HG03175 (cell line): Measurements from ENCODE around the gene CLEC20A.

Experiments
- ATAC-seq: cut with Tn5 transposase; IDR thresholded peaks from one replicate; pipeline ENCODE4 v1.9.1; 2021; ENCODE audit warnings: mild to moderate bottlenecking, moderate library complexity; ENCODE audit not compliant: unreplicated experiment

CLEC20A gene

DNA sequence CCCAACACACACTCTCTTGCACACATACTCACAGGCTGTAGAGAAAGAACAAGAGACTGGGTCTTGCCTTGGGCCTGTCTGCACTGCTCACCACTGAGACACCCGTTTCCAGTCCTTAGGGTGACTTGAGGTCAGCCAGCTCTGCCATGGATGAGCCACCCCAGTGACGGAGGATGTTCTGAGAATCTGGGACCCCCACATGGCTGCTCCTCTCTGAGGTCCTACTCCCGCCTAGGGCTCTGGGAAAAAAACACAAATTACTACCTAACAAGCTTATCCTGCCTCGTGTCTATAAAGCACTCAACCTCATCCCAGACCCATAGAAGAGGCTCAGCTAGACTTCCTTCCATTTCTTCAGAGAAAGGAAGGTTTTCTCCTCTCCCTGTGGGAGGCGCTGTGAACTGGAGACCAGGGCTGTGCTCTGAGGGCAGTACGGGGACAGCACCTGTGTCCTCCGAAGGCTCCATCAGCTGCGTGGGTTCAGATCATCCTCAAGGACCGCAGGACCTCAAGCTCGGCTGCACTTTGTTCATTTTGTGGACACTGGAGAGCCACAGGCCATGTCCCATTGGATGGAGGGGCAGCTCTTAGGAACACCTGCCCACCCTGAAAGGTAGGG, 4.3 kb upstream of the CLEC20A start:
- peak; percentile 9 for ATAC-seq

DNA sequence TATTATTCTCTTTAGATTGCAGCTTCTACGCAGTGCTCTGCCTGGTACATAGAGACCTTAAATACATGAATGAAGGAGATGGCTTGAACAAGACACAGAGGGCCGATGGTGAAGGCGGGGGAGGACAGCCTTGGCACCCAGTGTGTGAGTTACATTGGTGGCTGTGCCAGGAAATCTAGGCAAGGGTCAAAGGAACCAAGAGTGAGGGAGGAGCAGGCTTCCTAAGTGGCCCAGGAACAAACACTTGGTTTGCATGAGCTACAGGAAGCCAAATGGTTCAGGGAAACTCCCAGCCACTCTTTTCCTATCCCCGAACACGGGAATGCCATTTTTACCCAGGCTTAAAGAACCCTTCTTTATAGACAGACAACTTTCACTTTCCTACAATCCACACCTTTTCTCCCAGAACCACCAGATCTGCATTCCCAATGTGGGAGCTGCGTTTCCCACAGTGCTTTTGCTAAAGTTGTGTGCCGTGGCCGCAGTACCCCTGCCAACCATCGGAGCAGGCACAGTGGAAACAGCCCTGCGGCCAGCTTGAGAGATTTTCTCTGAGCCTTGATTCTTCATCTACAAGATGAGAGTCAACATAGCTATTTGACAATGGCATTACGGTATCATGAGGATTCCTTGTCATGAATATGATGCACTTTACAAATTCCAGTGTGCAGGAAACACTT, 3.5 kb upstream of the CLEC20A start:
- ATAC-seq = no peak

DNA sequence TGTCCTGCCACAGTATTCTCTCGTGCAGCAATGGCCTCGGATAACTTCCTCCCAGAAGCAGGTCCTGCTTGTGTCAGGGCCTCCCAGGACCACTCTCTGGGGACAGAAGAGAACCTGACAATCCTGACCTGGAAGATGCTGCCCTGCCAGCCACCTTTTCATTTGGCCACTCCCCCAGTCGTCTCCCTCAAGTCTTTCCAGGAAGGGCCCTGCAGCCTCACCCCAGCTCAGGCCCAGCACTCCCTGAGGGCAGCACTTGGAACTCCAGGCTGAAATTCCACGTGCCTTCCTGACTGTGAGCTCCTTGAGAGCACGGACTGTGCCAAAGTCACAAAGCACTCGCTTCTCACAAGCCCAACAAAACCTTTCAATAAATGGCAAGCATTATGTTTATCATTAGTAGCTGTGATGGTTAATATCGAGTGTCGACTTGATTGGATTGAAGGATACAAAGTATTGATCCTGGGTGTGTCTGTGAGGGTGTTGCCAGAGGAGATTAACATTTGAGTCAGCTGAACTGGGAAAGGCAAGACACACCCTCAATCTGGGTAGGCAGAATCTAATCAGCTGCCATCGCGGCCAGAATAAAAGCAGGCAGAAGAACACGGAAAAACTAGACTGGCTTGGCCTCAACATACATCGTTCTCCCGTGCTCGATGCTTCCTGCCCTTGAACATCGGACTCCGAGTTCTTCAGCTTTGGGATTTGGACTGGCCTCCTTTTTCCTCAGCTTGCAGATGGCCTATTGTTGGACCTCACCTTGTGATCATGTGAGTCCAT, 2.3 kb upstream of the CLEC20A start:
- no peak for ATAC-seq

DNA sequence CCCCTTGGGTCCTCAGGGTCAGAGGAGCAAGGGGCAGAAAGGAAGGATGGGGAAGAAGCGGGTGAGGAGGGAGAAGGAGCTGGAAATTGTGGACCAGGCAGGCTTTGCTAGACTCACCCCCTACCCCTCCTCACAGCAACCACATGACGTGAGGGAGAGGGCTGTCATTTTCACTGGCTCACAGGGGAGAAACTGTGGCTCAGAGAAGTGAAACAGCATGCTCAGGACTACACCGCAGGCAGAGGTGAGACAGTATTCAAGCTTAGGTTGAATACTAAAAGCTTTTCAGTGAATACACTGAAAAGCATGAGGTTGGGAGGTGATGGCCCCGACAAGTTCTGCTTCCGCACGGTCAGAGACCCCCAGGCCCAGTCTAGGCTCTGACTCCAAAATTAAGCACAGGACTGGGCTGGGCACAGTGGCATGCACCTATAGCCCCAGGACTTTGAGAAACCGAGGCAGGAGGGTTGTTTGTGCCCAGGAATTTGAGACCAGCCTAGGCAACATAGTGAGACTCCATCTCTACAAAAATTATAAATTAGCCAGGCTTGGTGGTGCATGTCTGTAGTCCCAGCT, 1.2 kb upstream of the CLEC20A start:
- no peak for ATAC-seq

DNA sequence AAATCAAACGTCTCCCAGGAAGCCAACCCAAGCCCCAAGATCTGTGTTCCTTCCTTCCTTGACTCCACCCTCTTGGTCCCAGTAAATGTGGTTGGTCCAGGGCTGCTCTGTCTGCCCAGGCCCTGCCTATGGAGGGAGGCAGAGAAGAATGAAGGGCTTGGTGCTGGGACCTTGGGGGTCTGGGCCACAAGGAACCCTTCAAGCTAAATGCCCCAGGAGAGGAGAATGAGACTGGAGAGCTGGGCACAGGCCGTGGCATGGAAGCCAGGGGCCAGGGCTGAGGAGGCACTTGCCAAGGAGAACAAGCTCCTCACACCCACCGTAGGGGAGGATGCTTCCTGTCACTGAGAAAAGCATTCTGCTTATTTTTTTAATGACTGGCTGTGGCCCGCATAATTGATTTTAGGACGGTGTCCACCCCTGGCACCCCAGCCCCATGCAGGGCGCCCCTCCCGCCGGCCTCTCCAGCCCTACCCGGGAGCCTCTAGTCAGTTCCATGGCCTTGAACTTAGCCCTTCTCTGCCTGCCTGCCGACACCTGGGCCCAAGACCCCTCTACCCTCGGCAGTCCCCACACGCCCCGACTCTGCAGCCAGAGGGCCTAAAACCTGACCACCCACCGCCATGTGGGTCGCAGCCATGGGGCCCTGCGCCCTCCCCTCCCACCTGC, 889 bp downstream of the CLEC20A start:
- no peak for ATAC-seq

DNA sequence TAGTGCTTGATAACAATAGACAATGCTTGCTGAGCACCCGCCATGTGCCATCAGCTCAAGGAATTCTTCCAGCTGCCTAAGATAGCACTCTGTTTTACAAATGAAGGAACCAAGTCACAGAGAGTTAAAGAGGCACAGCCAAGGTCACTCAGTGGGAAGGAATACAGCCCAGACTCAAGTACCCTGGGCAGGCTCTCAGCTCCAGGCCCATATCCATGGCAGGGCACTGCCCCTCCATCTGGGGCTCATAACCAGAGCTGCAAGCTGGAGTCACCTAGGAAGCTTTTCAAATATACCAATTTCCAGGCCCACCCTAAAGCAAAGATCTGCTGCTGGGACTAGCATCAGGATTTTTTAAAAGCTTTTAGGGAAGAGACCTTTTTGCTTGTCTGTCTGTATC, 1.6 kb downstream of the CLEC20A start:
- no peak for ATAC-seq

DNA sequence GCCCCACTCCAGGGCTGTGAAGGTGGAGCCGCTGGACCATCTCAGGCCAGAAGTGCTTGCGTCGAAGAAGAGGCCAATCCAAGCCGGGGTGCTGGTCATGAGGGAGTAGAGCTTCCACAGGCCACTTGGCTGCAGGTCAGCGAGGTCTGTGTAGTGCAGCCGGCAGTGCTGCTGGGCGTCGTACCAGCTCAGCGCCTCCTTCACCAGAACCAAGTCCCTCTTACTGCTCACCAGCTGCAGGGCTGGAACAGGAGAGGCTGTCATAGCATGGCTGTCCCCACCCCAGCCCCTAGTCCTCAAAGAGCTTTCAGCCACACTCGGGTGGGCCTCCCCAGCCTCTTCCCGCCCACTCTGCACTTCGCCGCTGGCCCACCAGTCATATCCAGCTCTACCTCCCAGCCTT, 2.2 kb downstream of the CLEC20A start:
- ATAC-seq = no peak

DNA sequence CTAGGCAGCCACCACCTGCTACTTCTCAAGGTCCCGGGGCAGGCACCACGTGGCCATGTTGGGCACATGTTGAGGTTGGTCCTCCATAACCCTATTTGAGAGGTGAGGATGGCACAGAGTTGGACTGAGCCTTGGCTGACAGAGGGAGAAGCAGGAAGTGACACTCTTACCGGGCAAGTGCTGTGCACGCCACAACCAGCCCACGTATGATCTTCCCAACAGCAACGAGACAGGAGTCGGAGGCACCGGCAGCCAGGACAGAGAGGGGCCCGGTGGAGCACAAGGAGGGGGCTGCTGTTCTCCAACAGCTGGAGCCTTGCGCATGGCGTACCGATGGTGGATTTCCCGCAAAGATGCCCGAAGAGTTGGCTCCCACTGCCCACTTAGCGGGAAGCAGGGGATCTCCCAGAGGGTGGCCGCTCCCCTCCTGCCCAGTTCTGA, 3.4 kb downstream of the CLEC20A start:
- ATAC-seq = no peak

DNA sequence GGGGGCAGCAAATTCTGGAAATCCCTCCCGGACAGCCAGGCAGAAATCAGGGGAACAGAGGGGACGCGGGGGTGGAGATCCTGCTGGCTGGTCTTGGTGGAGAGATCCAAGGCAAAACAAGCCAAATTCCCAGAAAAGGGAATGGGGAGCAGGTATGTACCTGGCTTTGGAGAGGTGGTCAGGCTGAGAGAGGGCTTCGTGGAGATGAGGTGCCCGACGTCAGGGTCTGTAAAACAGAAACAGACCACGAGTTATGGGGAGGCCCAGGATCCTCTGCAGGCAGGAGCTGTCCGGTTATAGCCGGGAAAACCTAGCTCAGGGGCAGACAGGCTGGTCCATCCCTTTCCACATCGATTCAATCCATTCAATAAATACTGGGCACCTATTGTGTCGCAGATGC, 4.4 kb downstream of the CLEC20A start:
- ATAC-seq = no peak

DNA sequence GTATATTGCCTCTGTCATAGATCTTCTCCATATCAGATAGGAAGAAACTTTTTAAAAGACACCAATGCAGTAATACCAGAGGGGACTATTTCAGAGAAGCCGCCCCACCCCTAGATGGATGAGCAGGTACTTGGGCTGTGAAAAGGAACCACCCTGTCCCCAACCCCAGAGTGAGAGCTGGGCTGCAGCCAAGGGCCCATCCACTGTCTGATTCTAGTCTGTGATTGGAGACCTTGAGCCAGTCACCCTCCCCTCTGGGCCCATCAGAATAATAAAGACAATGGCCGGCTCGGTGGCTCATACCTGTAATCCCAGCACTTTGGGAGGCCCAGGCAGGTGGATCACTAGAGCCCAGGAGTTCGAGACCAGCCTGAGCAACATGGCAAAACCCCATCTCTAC, 5.0 kb downstream of the CLEC20A start:
- no peak for ATAC-seq

DNA sequence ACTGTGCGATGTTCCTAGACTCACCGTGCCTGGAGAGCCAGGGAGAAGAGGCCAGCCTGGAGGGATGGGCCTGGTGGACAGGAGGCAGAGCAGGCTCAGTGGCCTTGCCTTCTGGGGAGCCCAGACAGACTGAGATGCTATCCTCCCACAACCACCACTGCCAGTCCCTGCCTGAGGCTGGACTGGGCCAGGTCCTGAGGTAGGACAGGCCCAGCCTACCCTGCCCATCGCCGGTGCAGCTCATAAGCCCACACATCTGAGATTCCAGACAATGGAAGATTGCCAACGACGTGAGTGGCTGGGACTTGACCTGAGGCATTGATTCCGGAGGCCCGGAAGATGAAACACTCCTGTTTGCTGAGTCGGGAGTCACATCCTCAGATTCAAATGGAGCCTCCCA, 5.8 kb downstream of the CLEC20A start:
- no peak for ATAC-seq

DNA sequence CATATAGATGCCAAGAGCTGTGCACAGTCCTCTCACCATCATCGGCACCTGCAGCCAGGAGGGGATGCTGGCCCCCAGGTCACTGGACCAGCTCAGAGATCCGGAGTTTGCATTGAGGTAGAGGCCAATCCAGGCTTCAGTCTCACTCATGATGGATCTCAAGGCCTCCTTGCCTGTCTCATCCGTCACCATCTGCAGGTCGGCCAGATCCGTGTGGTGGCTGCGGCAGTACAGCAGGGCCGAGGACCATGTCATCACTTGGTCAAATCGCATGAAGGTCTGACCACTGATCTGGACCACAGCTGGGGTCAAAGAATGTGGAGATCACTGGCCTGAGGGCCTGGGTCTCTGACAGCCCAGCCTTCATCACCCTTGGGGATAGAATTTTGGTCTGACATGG, 6.6 kb downstream of the CLEC20A start:
- no peak for ATAC-seq

DNA sequence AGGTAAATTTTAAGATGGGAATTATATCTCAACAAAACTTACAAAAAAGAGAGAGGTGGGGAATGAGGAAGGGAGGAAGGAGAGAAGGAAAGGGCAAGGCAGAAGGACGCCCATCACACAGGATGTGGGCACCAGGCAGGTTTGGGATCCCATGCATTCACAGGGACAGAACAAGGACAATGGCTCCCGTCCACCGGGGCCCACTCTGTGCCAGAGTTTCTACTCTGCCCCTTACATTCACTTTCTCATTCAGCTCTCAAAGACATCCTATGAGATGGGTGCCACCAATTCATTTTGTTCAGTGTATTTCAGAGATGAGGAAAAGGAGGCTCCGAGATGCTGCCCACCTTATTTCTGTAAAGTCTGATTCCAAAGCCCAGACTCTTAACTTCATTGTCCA, 7.4 kb downstream of the CLEC20A start:
- ATAC-seq = no peak

DNA sequence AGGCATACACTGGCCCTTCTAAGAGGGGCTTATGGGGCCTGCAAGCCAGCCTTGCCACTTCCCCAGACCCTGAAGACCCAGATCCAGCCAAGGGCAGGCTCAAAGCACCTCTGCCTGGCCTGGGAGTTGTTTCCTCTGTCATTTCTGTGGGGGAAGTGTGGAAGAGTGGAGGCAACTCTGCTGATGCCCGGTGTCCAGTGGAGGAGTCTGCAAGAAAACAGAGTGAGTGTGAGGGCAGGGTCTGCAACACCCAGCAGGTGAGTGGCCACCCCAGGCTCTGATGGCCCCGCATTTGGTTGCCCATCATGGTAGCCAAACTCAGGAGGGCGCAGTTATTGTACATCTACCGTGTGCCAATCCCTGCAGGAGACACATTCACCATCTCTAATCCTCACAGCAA, 8.4 kb downstream of the CLEC20A start:
- no peak for ATAC-seq

DNA sequence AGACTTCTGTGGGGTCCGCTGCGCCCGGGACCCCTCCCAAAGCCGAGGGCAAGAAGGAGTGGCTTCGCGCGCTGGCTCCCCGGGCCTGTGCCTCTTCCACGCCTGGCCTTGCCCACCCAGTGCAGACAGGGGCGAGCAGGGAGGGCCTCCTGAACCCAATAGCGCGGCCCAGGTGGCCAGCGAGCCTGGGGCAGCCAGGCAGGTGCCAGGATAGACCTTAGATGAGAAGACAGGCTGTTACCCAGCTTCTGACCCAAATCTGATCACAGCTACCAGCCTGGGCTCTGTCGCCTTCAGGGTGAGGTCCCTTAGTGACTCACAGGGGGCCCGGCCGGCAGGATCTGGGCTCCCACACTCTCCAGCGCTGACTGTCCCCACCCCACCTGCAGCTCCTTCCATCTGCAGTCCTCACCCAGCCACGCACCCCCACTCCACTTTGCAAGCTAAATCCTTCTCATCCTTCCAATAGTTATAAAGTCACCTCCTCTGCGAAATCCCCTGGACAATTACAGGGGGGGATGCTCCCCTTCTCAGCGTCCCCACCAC, 9.6 kb downstream of the CLEC20A start:
- ATAC-seq = no peak

DNA sequence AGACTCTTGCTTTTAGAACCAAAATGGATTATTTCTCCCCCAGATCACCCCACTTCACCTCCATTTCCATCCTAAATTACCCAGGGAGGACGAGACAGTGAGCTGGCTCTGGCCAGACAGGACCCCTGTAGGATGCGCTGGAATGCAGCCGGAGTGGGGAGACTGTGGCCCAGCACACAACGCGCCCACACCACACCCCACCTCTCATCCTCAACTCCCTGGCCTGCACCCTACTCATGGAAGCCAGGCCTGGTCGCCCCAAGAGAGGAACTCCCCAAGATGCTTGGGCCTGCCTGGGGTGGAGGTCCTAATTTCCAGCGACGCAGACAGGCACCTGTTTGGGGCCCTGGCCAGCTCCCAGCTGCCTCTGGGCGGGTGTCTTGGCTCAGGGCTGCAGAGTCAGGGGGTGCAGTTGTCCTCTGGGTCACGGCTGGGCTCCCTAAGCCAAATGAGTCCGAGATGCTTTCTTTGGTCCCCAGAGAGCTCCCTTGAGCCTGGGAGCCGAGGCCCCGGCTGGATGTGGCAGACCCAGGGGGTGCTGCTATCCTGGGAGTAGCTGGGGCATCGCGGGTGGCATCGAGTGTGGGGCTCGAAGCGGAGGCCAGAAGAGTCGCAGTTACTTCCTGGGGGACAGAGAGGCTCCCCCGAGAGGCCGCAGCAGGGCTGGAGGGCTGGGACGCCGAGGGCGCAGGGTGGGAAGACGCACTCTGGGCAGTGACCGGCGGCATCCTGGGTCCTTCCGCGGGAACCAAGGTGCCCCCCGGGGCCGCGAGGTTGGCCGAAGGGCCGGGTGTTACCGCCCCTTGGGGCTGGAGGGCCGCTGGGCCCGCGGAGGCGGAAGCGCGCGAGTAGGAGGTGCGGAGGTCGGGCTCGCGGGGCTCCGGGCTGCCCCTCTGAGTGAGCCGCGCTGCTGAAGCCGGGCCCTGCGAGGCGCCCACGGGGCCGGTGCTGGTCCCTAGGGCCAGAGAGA, 10.4 kb downstream of the CLEC20A start:
- no peak for ATAC-seq

DNA sequence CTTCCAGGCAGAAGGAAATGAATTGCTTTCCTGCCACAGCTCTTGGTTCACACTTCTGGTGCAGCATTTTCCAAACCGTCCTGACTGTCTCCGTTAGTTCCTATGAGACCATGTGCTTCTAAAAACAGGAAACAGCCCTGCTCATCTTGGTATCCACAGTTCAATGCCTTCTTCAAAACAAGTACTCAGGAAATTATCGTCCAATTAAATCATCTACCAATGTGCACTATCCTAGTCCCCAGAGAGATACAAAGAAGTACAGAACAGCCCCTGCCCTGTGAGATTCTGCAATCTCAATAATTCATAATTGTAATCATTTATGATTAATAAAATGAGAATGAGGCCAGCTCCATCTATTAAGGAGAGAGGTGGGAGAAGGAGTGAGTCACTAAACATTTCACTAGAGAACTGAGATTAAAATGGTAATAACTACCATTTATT, 11.2 kb downstream of the CLEC20A start:
- ATAC-seq = no peak

DNA sequence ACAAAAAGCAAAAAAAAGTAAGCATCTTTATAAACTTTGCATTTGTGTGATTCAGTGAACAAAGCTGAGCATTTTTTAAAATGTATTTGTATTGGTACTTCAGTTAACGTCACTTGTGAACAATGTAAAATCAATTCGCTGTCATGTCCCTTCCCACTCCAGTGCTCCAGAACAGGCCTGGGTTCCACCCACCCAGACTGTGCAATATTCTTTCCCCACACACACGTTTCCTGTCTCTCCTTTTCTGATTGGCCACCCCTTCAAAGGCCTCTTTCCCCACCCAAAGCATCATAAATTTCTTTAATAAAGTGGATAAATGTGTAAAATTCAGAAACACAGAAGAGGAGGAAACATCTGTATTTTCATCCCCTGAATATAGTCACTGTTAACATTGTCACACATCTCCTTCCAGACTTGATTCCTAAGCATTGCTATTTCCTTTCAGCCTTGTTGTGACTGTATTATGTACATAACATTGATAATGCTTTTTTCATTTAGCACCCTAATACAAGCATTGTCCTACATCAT, 12.0 kb downstream of the CLEC20A start:
- no peak for ATAC-seq

DNA sequence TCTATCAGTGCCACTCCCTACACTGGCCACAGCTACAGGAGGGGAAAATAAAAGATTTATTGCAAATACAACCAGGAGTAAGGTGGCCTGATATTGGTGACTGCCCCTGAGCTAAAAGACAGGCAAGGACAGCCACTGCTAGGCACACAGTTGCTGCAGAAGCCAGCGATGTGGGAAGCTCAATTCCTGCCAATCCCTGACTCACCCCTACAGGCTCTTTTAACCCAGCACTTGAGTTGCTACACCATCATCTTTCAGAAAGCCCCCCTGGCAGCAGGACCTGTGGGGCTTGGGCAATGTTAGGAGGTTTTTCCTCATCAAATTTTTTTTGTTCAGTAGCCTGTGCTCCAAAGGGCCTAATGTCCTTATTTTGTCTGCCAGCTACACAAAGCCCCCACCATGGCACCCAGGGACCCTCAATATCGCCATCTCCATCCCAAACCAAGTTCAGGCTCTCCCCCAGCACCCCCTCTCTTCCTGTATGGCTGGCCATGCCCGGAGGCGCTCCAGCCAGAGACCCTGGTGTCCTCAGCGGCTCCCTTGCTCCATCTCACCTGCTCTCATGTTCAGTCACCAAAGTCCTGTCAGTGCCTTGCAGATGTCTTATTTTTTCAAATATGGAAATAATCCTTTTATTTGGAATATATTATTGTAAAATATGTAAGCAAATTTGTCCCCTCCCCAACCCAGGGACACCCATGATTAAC, 13.4 kb downstream of the CLEC20A start:
- no peak for ATAC-seq
